ENCODE results near the gene MRNIP. TPM values are rescaled to one million over a fixed set of nuclear protein-coding genes. Genes with fewer than 3 reads are reported as not detected.
A peak's percentile ranks its signal among the peaks of the same experiment; 100 is the strongest.

MRNIP gene
- total and polyA plus RNA-seq, 8 donors: 8.0 to 46.0 (median 27.1) TPM

- TF ChIP-seq CTCF (IDR thresholded peaks at IDR 0.05) (no peak), EP300 (IDR thresholded peaks at IDR 0.05) (no peak), POLR2AphosphoS5 (IDR thresholded peaks at IDR 0.05) (no peak), POLR2A (IDR thresholded peaks at IDR 0.05) (no peak)
- Histone ChIP-seq H3K36me3 (peaks cover 64 to 78% (median 75%) of the 10 kb centered on the region in 4 donors), H3K27me3 (no peaks in the 10 kb centered on the region), H3K9me3 (no peaks in the 10 kb centered on the region), H3K4me1 (peaks cover 43 to 84% (median 77%) of the 10 kb centered on the region in 4 donors), H3K27ac (peak overlapping the region in 1 of 5 donors; percentile 12), H3K4me3 (peak overlapping the region in 2 of 4 donors; percentile 15 to 96)
- WGBS, 5 donors: 61 to 75% (median 64%) methylated on average over 3 of the region's 3 CpGs
- intact Hi-C loops (cut with DNase I; ENCODE audit: low total_unique reads): no loop called here
- DNase-seq: no peak
Observed at GRCh38 chr5:179824745-179825112, 33.9 kb downstream of the MRNIP start.

- no peak for TF ChIP-seq POLR2A (IDR thresholded peaks at IDR 0.05)
- peak in 2 of 3 donors; percentile 3 to 16 for TF ChIP-seq POLR2AphosphoS5 (IDR thresholded peaks at IDR 0.05)
- H3K9me3 ChIP-seq: no peaks in the 10 kb centered on the region
- peak overlapping the region in 3 of 4 donors; percentile 9 to 96 (median 65) for H3K4me3 ChIP-seq
- H3K27ac ChIP-seq: peak overlapping the region in 2 of 5 donors; percentile 4 to 12
- WGBS, 5 donors: 71 to 82% (median 77%) methylated on average over 11 to 22 of the region's 22 CpGs
- peaks cover 58 to 72% (median 69%) of the 10 kb centered on the region in 4 donors for H3K36me3 ChIP-seq
- H3K27me3 ChIP-seq: no peaks in the 10 kb centered on the region
- peaks cover 49 to 84% (median 81%) of the 10 kb centered on the region in 4 donors for H3K4me1 ChIP-seq
- no peak for DNase-seq
- intact Hi-C loops (cut with DNase I; ENCODE audit: low total_unique reads): no loop called here
Observed at GRCh38 chr5:179823937-179824744, 34.5 kb downstream of the MRNIP start.

DNA sequence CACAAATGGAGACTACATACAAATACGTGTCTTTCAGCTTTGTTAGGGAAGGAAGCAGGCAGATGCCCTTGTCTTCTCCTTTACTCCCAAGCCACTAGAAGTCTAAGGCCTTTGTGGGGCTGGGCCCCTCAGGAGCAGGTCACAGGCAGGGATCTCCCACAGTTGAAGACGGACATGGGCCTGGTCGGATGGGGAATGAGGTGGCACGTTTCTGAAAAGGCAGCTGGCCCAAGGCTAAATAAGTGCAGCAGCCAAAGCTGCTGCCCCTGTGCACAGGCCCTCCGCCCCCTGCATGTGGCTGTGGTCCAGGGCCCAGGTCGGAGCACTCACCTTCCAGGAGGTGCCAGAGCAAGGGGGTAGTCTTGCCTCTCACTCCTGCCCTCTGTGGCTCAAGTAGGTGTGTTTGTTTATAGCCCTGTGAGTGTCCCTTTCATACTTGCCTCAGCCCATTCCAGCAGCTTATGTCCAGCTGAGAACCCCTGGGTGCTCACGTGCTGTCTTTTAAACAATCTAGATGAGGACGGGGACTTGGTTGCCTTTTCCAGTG lies 36.1 kb downstream of the MRNIP start:
- WGBS, 5 donors: 20 to 47% (median 28%) methylated on average over 7 to 8 of the region's 8 CpGs
- Histone ChIP-seq H3K36me3 (peaks cover 41 to 56% (median 53%) of the 10 kb centered on the region in 4 donors), H3K4me1 (peaks cover 62 to 88% (median 86%) of the 10 kb centered on the region in 4 donors), H3K9me3 (no peaks in the 10 kb centered on the region), H3K27me3 (no peaks in the 10 kb centered on the region), H3K27ac (peak overlapping the region; percentile 6 to 100 (median 93)), H3K4me3 (peak overlapping the region; percentile 65 to 100 (median 90))
- DNase-seq: no peak
- TF ChIP-seq POLR2AphosphoS5 (IDR thresholded peaks at IDR 0.05) (no peak), EP300 (IDR thresholded peaks at IDR 0.05) (no peak), POLR2A (IDR thresholded peaks at IDR 0.05) (no peak), CTCF (IDR thresholded peaks at IDR 0.05) (no peak)
- intact Hi-C loops (cut with DNase I; ENCODE audit: low total_unique reads): no loop called here

GRCh38 chr5:179822059-179822432 lies 36.6 kb downstream of the MRNIP start:
- Histone ChIP-seq H3K36me3 (peaks cover 38 to 51% (median 48%) of the 10 kb centered on the region in 4 donors), H3K4me1 (peaks cover 67 to 88% (median 86%) of the 10 kb centered on the region in 4 donors), H3K27ac (peak overlapping the region in 4 of 5 donors; percentile 91 to 100 (median 96)), H3K9me3 (no peaks in the 10 kb centered on the region), H3K4me3 (peak overlapping the region; percentile 65 to 100 (median 90)), H3K27me3 (no peaks in the 10 kb centered on the region)
- no peak for TF ChIP-seq POLR2AphosphoS5 (IDR thresholded peaks at IDR 0.05)
- peak in 1 of 7 experiments; percentile 5 for TF ChIP-seq CTCF (IDR thresholded peaks at IDR 0.05)
- no peak for TF ChIP-seq POLR2A (IDR thresholded peaks at IDR 0.05)
- DNase-seq: no peak
- intact Hi-C loops (cut with DNase I; ENCODE audit: low total_unique reads): no loop called here
- 20 to 28% (median 23%) methylated on average over 3 of the region's 3 CpGs for WGBS, 5 donors
